Measurements from ENCODE around the gene CPA4.

The CPA4 gene

DNA sequence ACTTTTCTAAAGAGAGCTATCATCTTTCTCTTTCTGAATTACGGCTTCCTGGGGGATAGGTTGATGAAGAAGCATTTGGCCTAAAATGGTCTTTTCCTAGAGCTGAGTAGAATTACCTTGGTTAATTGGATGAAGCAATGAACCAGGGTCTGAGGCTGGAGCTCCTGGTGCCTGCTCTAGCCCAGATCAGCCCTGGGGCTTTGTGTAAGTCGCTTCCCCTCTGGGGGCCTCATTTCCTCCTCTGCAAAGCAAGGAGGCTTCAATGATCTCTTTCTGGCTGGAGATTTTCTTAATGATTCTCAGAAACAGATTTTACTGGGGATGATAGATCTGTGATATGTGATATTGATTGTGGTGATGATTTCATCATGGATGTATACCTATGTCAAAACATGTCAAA, 29.8 kb upstream of the CPA4 start:
- TF ChIP-seq, protein P1, sequence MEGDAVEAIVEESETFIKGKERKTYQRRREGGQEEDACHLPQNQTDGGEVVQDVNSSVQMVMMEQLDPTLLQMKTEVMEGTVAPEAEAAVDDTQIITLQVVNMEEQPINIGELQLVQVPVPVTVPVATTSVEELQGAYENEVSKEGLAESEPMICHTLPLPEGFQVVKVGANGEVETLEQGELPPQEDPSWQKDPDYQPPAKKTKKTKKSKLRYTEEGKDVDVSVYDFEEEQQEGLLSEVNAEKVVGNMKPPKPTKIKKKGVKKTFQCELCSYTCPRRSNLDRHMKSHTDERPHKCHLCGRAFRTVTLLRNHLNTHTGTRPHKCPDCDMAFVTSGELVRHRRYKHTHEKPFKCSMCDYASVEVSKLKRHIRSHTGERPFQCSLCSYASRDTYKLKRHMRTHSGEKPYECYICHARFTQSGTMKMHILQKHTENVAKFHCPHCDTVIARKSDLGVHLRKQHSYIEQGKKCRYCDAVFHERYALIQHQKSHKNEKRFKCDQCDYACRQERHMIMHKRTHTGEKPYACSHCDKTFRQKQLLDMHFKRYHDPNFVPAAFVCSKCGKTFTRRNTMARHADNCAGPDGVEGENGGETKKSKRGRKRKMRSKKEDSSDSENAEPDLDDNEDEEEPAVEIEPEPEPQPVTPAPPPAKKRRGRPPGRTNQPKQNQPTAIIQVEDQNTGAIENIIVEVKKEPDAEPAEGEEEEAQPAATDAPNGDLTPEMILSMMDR (conservative IDR thresholded peaks at IDR 0.05; ENCODE audit: low read depth, low read length): no peak
- no peak overlapping the region for H3K4me3 ChIP-seq (ENCODE audit: low read length)

DNA sequence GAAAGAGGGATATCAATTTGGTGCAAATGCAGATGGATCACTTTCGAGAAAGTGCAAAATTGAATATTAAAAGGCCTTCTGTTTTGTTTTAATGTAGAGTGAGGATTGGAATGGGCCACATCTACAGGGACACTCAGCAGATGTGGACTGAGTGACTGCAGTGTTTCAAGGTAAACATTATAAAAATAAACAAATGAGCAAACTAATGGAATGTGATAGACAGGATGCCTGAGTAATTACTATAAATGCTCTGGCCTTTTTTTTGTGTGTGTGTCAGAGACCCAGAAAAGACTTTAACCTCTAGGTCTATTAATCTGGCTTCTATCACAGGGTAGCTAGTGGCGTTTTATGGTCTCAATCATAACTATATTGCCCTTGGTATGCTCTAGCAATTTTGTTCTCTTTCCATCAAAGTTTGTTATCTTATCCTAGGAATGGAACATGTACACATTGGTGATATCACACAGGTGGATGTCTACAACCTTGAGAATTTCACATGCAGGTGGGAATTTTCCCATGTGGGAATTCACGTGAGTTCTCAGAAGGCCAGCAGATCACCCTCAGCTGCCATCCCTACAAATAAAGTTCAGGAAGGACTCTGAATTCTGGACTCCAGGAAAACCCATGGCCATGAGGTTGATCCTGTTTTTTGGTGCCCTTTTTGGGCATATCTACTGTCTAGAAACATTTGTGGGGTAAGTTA, 26.6 kb upstream of the CPA4 start, which contains the start of gene CPA2:
Gene CPA2 (plus strand): TSS at position 606 of the 703 bp plus-strand sequence. CDS start 19 bp downstream, at position 625.
- DNase-seq (ENCODE audit: low read depth): no peak
- H3K4me3 ChIP-seq (ENCODE audit: low read length): no peak within 1 kb of the TSS
- TF ChIP-seq, protein P1 (conservative IDR thresholded peaks at IDR 0.05; ENCODE audit: low read depth, low read length): no peak

More for the DNA sequence above, 29.8 kb upstream of the CPA4 start:
- no peak for DNase-seq (ENCODE audit: low read depth)

DNA sequence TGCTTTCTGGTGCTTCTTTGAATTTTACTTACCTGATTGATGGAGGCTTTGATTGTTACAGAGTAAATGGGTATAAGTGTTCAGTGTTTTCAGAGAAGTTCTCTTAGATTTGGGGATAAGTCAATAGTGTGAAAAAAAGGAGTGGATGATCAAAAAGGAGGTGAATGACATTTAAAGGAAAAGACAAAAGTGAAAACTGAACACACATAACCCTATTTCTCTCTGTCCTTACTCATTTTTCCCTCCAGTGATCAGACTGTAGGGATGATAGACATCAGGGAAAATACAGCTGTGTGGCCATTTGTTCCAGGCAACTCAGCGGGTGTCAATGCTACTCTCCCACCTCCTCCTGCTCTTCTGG, 26.0 kb upstream of the CPA4 start:
- no peak overlapping the region for H3K4me3 ChIP-seq (ENCODE audit: low read length)
- TF ChIP-seq, protein P1 (conservative IDR thresholded peaks at IDR 0.05; ENCODE audit: low read depth, low read length): no peak
- DNase-seq (ENCODE audit: low read depth): no peak

GRCh38 chr7:130268463-130269317, 24.3 kb upstream of the CPA4 start:
- TF ChIP-seq, protein P1 (conservative IDR thresholded peaks at IDR 0.05; ENCODE audit: low read depth, low read length): no peak
- no peak for DNase-seq (ENCODE audit: low read depth)
- no peak overlapping the region for H3K4me3 ChIP-seq (ENCODE audit: low read length)

GRCh38 chr7:130269318-130269694, 23.7 kb upstream of the CPA4 start:
- DNase-seq (ENCODE audit: low read depth): no peak
- TF ChIP-seq, protein P1 (conservative IDR thresholded peaks at IDR 0.05; ENCODE audit: low read depth, low read length): no peak
- H3K4me3 ChIP-seq (ENCODE audit: low read length): no peak overlapping the region

GRCh38 chr7:130270947-130271800, 21.8 kb upstream of the CPA4 start:
- no peak for DNase-seq (ENCODE audit: low read depth)
- TF ChIP-seq, protein P1 (conservative IDR thresholded peaks at IDR 0.05; ENCODE audit: low read depth, low read length): no peak
- H3K4me3 ChIP-seq (ENCODE audit: low read length): no peak overlapping the region

All from retinal pigment epithelial cell (primary cell).